ENCODE measurements around the gene PTPRM.

GRCh38 chr18:8011906-8012305, 444.8 kb downstream of the PTPRM start:
- no peak for TF ChIP-seq POLR2A (IDR thresholded peaks at IDR 0.05; ENCODE audit: extremely low read depth, insufficient read length)
- TF ChIP-seq, protein P1, sequence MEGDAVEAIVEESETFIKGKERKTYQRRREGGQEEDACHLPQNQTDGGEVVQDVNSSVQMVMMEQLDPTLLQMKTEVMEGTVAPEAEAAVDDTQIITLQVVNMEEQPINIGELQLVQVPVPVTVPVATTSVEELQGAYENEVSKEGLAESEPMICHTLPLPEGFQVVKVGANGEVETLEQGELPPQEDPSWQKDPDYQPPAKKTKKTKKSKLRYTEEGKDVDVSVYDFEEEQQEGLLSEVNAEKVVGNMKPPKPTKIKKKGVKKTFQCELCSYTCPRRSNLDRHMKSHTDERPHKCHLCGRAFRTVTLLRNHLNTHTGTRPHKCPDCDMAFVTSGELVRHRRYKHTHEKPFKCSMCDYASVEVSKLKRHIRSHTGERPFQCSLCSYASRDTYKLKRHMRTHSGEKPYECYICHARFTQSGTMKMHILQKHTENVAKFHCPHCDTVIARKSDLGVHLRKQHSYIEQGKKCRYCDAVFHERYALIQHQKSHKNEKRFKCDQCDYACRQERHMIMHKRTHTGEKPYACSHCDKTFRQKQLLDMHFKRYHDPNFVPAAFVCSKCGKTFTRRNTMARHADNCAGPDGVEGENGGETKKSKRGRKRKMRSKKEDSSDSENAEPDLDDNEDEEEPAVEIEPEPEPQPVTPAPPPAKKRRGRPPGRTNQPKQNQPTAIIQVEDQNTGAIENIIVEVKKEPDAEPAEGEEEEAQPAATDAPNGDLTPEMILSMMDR (IDR thresholded peaks at IDR 0.05; ENCODE audit: low read depth, low read length), result no peak
- TF ChIP-seq MYC (IDR thresholded peaks at IDR 0.05; ENCODE audit: low read depth, low read length), result no peak
